A549 treated with dexamethasone at 1 μM for 4 hours (cell line): Measurements from ENCODE around the gene SP110. TPM values are rescaled to one million over a fixed set of nuclear protein-coding genes. Genes with fewer than 3 reads are reported as not detected.

ENCODE experiments used
- total RNA-seq: library from RNA; stranded (reverse); fragments of 200-300 nt; extraction: Qiagen RNA extraction; gene quantifications from 5 replicates; pipeline ENCODE4 v1.2.3, GENCODE V29; 2022

SP110 gene
- 8.0 to 10.5 TPM (median 9.5 TPM) in 5 replicates for total RNA-seq

DNA sequence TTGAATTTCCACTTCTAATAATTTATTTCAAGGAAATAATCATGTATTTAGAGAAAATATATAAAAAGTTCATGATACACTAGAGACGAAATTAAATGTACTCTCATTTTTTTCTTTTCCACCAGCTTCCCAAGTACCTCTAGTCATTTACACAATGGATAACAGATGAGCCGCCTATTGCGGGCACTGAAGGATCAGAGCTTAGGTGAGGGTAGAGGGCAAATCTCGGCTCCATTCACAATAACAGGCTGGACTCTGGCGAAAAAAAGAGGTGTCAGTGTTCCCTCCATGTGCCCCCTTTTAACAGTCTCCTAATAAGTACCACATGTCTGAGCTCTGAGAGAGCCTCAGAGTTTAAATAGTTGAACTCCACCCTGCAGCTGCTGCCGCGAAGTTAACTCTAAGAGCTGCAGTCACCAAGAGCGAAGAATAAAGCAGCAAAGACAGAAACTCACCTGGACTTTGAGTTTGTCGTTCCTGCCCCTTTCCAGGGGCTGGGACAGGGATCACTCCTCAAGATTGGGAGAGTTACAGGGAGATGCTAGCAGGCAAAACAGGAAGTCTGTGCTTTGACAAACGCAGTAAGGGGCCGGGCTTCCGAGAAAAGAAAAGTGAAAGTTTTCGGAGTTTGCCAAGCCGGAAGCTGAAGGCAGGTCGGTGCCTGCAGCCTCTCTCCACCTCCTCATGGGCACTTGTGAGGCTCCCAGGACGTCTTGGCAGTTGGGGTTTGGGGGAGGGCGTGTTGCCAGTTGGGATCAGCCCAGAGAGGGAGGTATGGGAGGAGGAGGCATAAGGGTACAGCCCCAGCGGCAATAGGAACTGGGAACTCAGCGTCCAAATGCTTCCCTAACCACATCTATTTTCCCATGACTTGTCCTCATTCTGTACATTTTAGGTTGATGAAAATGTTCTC, at the start of gene SP110:
TSS of gene SP110 (minus strand) at position 566 of the 913 bp plus-strand sequence. CDS start 3,057 bp downstream, outside the sequence.

DNA sequence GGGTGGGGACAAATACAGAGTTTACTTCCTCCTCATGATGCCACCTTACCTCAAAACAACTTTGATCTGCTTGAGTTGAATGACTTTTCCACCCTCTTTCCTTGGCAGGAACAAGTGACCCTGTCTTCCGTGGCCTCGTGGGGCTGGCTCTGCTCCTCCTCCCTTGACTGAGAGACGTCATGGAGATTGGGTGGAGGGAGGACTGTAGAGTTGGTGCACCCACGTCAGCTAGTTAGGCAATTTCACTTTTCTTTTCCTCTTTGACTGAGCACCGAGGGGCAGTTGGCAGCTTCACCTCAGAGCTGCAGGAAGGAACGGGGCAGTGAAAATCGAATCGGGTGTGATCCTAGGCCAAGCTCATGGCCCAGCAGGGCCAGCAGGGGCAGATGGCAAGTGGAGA, 5.7 kb upstream of the SP110 start, which contains the start of gene SP140:
TSS of gene SP140 (plus strand) at position 251 of the 400 bp plus-strand sequence. CDS start at position 360, 109 bp downstream.

Other genes starting within 250 kb of the SP110 start
- gene SLC16A14, start 151.1 kb downstream of the SP110 start, total RNA-seq, result 0.66 to 1.3 TPM (median 0.86 TPM) in 5 replicates
- gene SP140, start 5.8 kb upstream of the SP110 start, total RNA-seq, result 0.11 to 0.26 TPM (median 0.24 TPM) in 3 of 5 replicates, not detected in the others
- 2.7 to 4.0 TPM (median 3.3 TPM) in 5 replicates for gene SP140L, start 107.2 kb upstream of the SP110 start, total RNA-seq
- 25.3 to 30.9 TPM (median 26.0 TPM) in 5 replicates for gene SP100, start 196.2 kb upstream of the SP110 start, total RNA-seq